OCI-LY7 (cell line): ENCODE measurements around the gene RRAGD. TPM values are rescaled to one million over a fixed set of nuclear protein-coding genes. Genes with fewer than 3 reads are reported as not detected.

ENCODE experiments used
- BruUV-seq: library from RNA; stranded (reverse); fragments of 400-500 nt; replicated peaks from 2 replicates; lab custom pipeline; 2021; lab: Mats Ljungman, UMichigan
- CTCF ChIA-PET: fragments of 300-600 bp; sonication (Branson Sonifier 250); formaldehyde crosslinking; loops from one replicate; lab custom pipeline; 2022; ENCODE audit warnings: antibody characterized with exemption; ENCODE audit not compliant: unreplicated experiment; lab: Charles Lee
- POLR2A ChIA-PET: fragments of 300-600 bp; sonication (Branson Sonifier 250); formaldehyde crosslinking; loops from one replicate; lab custom pipeline; 2022; ENCODE audit warnings: antibody characterized with exemption; lab: Charles Lee
- DNase-seq: peaks from one replicate; pipeline ENCODE4 v3.0.0-alpha.2; 2015; ENCODE audit warnings: low spot score
- H2AFZ ChIP-seq: fragments of 200-600 bp; sonication (generic), shearing (Covaris generic); 2 replicates; pipeline ENCODE4 v1.6.1; 2014; ENCODE audit warnings: mild to moderate bottlenecking, antibody characterized with exemption, low read length, moderate library complexity
- H3K27ac ChIP-seq: fragments of 200-600 bp; sonication (generic); 2 replicates; pipeline ENCODE4 v1.5.1; 2014; ENCODE audit warnings: mixed run types, low read depth, mild to moderate bottlenecking, moderate library complexity, low read length, inconsistent platforms; ENCODE audit not compliant: poor library complexity, severe bottlenecking
- H3K36me3 ChIP-seq: fragments of 200-600 bp; sonication (generic); 2 replicates; pipeline ENCODE4 v1.6.1; 2014; ENCODE audit warnings: mild to moderate bottlenecking, antibody characterized with exemption, low read length, moderate library complexity, mixed read lengths; ENCODE audit not compliant: insufficient read depth
- H3K4me1 ChIP-seq: fragments of 200-600 bp; sonication (generic); 2 replicates; pipeline ENCODE4 v1.5.1; 2014; ENCODE audit warnings: mild to moderate bottlenecking, low read length; ENCODE audit not compliant: insufficient read depth, poor library complexity, severe bottlenecking
- H3K4me2 ChIP-seq: fragments of 200-600 bp; sonication (generic); 2 replicates; pipeline ENCODE4 v1.6.1; 2014; ENCODE audit warnings: mild to moderate bottlenecking, low read length
- H3K4me3 ChIP-seq: fragments of 200-600 bp; sonication (generic); 2 replicates; pipeline ENCODE4 v1.5.1; 2014; ENCODE audit warnings: mild to moderate bottlenecking, low read depth, low read length; ENCODE audit not compliant: poor library complexity, severe bottlenecking
- H3K79me2 ChIP-seq: fragments of 200-600 bp; sonication (generic); 2 replicates; pipeline ENCODE4 v1.6.1; 2016; ENCODE audit warnings: low read depth, mild to moderate bottlenecking, low read length, moderate library complexity, mixed read lengths; ENCODE audit not compliant: insufficient read depth
- H3K9me2 ChIP-seq: fragments of 200-600 bp; sonication (generic); 2 replicates; pipeline ENCODE4 v1.6.1; 2016; ENCODE audit warnings: mild to moderate bottlenecking, low read length, mixed read lengths; ENCODE audit not compliant: insufficient read depth
- H3K9me3 ChIP-seq: fragments of 200-600 bp; sonication (generic); 2 replicates; pipeline ENCODE4 v1.6.1; 2014; ENCODE audit warnings: mild to moderate bottlenecking, mixed run types, low read length, mixed read lengths
- H4K20me1 ChIP-seq: fragments of 200-600 bp; sonication (generic); 2 replicates; pipeline ENCODE4 v1.6.1; 2014; ENCODE audit warnings: mild to moderate bottlenecking, antibody characterized with exemption, low read length, moderate library complexity, mixed read lengths; ENCODE audit not compliant: insufficient read depth
- EZH2phosphoT487 ChIP-seq: fragments of 200-600 bp; sonication (generic); IDR thresholded peaks from 2 replicates; pipeline ENCODE4 v1.6.1; 2018; ENCODE audit warnings: low read depth, borderline replicate concordance, mild to moderate bottlenecking, mixed run types, antibody characterized with exemption, low read length, moderate library complexity, mixed read lengths
- intact Hi-C: fragments of 100-400 bp; cut with micrococcal nuclease; formaldehyde crosslinking; loops from one replicate; pipeline ENCODE4 v1.10.0; 2022; ENCODE audit not compliant: unreplicated experiment
- total RNA-seq, 2 experiments: library from RNA; depleted of rRNA in 1 of 2; stranded (reverse); fragments of >200 nt in 1 of 2; shearing (Covaris generic) in 1 of 2; gene quantifications; 2 replicates each; pipeline ENCODE4 v1.2.3, GENCODE V29; 2014 to 2022
- TF ChIP-seq, protein P1 (sequence below): fragments of 200-600 bp; sonication (generic); conservative IDR thresholded peaks from 2 replicates; pipeline ENCODE4 v1.5.1; 2014; ENCODE audit warnings: mild to moderate bottlenecking, antibody characterized with exemption, low read length, moderate library complexity, mixed read lengths

Gene RRAGD
- total RNA-seq, 2 experiments from 2014 or later: 6.2 to 17.6 TPM

DNA sequence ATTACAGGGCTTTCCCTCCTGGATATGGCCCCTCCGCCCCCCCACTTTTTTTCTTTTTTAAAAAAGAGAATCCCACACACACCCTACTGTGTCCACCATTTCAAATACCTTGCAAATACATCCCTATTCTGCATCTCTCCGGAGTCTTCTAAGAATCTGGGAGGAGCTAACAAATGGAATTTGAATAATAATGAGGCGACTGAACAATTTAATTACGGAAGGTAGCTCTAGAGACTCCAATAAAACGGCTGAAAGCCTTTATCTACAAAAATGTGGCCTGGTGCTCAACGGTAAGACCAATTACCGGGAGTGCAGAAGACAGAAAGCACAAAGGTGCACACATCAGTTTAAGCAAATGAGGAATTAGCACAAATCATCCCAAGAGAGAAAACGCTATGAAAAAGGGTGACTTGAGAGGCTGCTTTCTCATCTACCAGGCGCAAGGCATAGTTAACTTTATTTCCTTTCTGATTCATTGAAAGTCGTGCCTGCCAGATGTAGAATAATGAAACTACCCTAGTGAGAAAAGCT lies 1.8 kb downstream of the RRAGD start:
- Histone ChIP-seq H3K4me3 (peak overlapping the region; percentile 84), H3K27ac (peak overlapping the region; percentile 12), H4K20me1 (no peaks in the 10 kb centered on the region), H3K9me3 (no peaks in the 10 kb centered on the region), H3K9me2 (no peaks in the 10 kb centered on the region), H3K36me3 (no peaks in the 10 kb centered on the region), H3K4me2 (peak overlapping the region; percentile 76), H3K4me1 (peaks cover 42% of the 10 kb centered on the region), H2AFZ (peak overlapping the region; percentile 95; the same call in 1 of the 2 replicates), H3K79me2 (peaks cover 15% of the 10 kb centered on the region)
- peak; percentile 44 for DNase-seq
- CTCF ChIA-PET: interaction anchor here (2.3 kb wide), 1 partner anchor 37 kb away, joined by 8 read pairs; no protein-coding TSS in a partner anchor
- TF ChIP-seq, protein P1, sequence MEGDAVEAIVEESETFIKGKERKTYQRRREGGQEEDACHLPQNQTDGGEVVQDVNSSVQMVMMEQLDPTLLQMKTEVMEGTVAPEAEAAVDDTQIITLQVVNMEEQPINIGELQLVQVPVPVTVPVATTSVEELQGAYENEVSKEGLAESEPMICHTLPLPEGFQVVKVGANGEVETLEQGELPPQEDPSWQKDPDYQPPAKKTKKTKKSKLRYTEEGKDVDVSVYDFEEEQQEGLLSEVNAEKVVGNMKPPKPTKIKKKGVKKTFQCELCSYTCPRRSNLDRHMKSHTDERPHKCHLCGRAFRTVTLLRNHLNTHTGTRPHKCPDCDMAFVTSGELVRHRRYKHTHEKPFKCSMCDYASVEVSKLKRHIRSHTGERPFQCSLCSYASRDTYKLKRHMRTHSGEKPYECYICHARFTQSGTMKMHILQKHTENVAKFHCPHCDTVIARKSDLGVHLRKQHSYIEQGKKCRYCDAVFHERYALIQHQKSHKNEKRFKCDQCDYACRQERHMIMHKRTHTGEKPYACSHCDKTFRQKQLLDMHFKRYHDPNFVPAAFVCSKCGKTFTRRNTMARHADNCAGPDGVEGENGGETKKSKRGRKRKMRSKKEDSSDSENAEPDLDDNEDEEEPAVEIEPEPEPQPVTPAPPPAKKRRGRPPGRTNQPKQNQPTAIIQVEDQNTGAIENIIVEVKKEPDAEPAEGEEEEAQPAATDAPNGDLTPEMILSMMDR: no peak
- TF ChIP-seq EZH2phosphoT487: no peak
- TSS peak; percentile 54 for BruUV-seq
- POLR2A ChIA-PET: interaction anchor here (1.2 to 2.3 kb wide), 4 partner anchors 9 to 39 kb away, joined by 3 to 15 read pairs (median 5); no protein-coding TSS in a partner anchor
- intact Hi-C loops: loop anchor here (5.0 kb wide), 1 partner anchor 263 kb away; the partner anchor contains the start of gene PM20D2

DNA sequence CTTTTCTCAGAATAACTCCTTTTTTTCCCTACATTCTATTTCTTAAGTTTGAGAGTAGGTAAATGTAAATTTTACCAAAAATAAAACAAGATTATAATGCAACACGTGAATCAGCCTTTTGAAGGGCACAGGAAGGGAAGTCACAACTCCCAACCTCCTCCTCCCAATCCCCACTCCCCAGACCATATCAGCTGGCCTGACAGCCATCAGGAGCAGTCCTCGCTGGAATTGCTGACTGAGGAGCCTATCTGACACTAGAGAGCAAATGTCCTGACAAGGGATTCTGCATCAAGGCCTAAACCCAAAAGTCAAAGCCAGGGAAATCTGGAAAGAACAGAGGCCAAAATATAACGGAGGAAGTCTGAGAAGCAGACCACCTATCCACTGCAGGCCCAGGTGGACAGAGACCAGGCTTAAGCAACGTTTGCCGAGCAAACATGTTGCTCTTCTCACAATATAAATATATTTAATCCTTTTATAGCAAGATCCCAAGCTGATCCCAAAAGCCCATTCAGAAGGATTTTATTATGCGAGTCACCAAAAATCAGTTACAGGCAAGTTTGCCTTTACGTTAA lies 2.5 kb downstream of the RRAGD start:
- H2AFZ ChIP-seq: no peak overlapping the region
- DNase-seq: no peak
- H3K4me1 ChIP-seq: peaks cover 42% of the 10 kb centered on the region
- POLR2A ChIA-PET: interaction anchor here (1.2 to 2.3 kb wide), 2 partner anchors 9 to 38 kb away, joined by 5 to 15 read pairs; no protein-coding TSS in a partner anchor
- no TSS peak for BruUV-seq
- no peak overlapping the region for H3K4me3 ChIP-seq
- peak overlapping the region; percentile 76 for H3K4me2 ChIP-seq
- TF ChIP-seq EZH2phosphoT487: no peak
- H3K36me3 ChIP-seq: no peaks in the 10 kb centered on the region
- no peaks in the 10 kb centered on the region for H4K20me1 ChIP-seq
- CTCF ChIA-PET: no interaction called here
- no peaks in the 10 kb centered on the region for H3K9me3 ChIP-seq
- no peak overlapping the region for H3K27ac ChIP-seq
- H3K9me2 ChIP-seq: no peaks in the 10 kb centered on the region
- H3K79me2 ChIP-seq: peaks cover 15% of the 10 kb centered on the region
- intact Hi-C loops: loop anchor here (5.0 kb wide), 1 partner anchor 262 kb away; the partner anchor contains the start of gene PM20D2

DNA sequence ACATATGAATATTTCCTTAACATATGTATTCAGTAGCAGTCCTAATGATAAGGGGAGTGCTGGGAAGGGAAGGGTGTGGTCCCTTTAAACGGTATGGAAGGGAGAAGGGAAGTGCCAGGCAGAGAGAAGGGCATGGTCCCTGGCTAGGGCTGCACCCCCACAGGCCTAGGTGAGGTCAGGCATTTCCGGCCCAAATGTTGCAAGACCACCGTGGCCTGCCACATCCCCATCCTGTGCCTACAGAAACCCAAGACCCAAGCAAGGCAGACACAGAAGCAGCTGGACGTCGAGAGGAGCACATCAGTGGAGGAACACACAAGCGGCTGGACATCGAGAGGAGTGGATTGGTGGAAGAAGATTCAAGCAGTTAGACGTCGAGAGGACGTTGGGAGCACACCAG lies 5.9 kb downstream of the RRAGD start:
- no peaks in the 10 kb centered on the region for H3K36me3 ChIP-seq
- H4K20me1 ChIP-seq: no peaks in the 10 kb centered on the region
- 0 out of 2 replicates have a peak overlapping the region, but pooled peaks have one; percentile 2 for H3K4me2 ChIP-seq
- H3K9me2 ChIP-seq: no peaks in the 10 kb centered on the region
- BruUV-seq: no TSS peak
- TF ChIP-seq, protein P1: no peak
- no peak for TF ChIP-seq EZH2phosphoT487
- H2AFZ ChIP-seq: no peak overlapping the region
- H3K79me2 ChIP-seq: peaks cover 19% of the 10 kb centered on the region
- H3K4me1 ChIP-seq: peaks cover 35% of the 10 kb centered on the region
- H3K9me3 ChIP-seq: no peaks in the 10 kb centered on the region
- H3K27ac ChIP-seq: no peak overlapping the region
- POLR2A ChIA-PET: interaction anchor here (2.1 kb wide), 1 partner anchor 16 kb away, joined by 9 read pairs; no protein-coding TSS in a partner anchor
- DNase-seq: no peak
- CTCF ChIA-PET: no interaction called here
- intact Hi-C loops: no loop called here
- H3K4me3 ChIP-seq: no peak overlapping the region
